ENCODE data around the gene ACKR3. TPM values are rescaled to one million over a fixed set of nuclear protein-coding genes. Genes with fewer than 3 reads are reported as not detected.

Gene ACKR3
- total RNA-seq, 4 donors from 2014 or later = 24.9 to 52.9 (median 51.0) TPM

- Histone ChIP-seq H3K36me3 (no peaks in the 10 kb centered on the region), H3K4me3 (no peak overlapping the region), H3K27ac (replicated peaks in 1 of 4) (no peak overlapping the region), H3K27me3 (peaks cover 0 to 5% (median 0%) of the 10 kb centered on the region in 4 donors), H3K9me3 (no peaks in the 10 kb centered on the region), H3K4me1 (no peaks in the 10 kb centered on the region)
- TF ChIP-seq POLR2AphosphoS5 (IDR thresholded peaks at IDR 0.05) (no peak), POLR2A (IDR thresholded peaks at IDR 0.05; ENCODE audit: low read depth) (no peak), CTCF (IDR thresholded peaks at IDR 0.05) (no peak), EP300 (IDR thresholded peaks at IDR 0.05) (no peak)
- no peak for DNase-seq (ENCODE audit: extremely low spot score)
- 65% methylated on average over 8 of the region's 8 CpGs for WGBS
- intact Hi-C loops (cut with DNase I) = no loop called here
Observed at GRCh38 chr2:236610991-236611821, 41.6 kb downstream of the ACKR3 start.

- intact Hi-C loops (cut with DNase I) = no loop called here
- Histone ChIP-seq H3K4me1 (no peaks in the 10 kb centered on the region), H3K36me3 (no peaks in the 10 kb centered on the region), H3K4me3 (no peak overlapping the region), H3K27me3 (peaks cover 0 to 5% (median 0%) of the 10 kb centered on the region in 4 donors), H3K27ac (replicated peaks in 1 of 4) (no peak overlapping the region), H3K9me3 (no peaks in the 10 kb centered on the region)
- no peak for DNase-seq (ENCODE audit: extremely low spot score)
- WGBS = 76% methylated on average over 10 of the region's 10 CpGs
- no peak for TF ChIP-seq POLR2A (IDR thresholded peaks at IDR 0.05; ENCODE audit: low read depth)
- TF ChIP-seq CTCF (IDR thresholded peaks at IDR 0.05) = no peak
- no peak for TF ChIP-seq POLR2AphosphoS5 (IDR thresholded peaks at IDR 0.05)
Observed at GRCh38 chr2:236612737-236613136, 43.1 kb downstream of the ACKR3 start.

GRCh38 chr2:236613612-236614011 lies 44.0 kb downstream of the ACKR3 start:
- DNase-seq (ENCODE audit: extremely low spot score) = no peak
- intact Hi-C loops (cut with DNase I) = no loop called here
- no peaks in the 10 kb centered on the region for H3K36me3 ChIP-seq
- TF ChIP-seq POLR2A (IDR thresholded peaks at IDR 0.05; ENCODE audit: low read depth) (no peak), CTCF (IDR thresholded peaks at IDR 0.05) (no peak), EP300 (IDR thresholded peaks at IDR 0.05) (no peak), POLR2AphosphoS5 (IDR thresholded peaks at IDR 0.05) (no peak)
- H3K9me3 ChIP-seq = no peaks in the 10 kb centered on the region
- H3K27me3 ChIP-seq = peaks cover 0 to 9% (median 0%) of the 10 kb centered on the region in 4 donors
- no peak overlapping the region for H3K4me3 ChIP-seq
- H3K27ac ChIP-seq (replicated peaks in 1 of 4) = no peak overlapping the region
- WGBS = 95% methylated on average over 4 of the region's 4 CpGs
- no peaks in the 10 kb centered on the region for H3K4me1 ChIP-seq

- Histone ChIP-seq H3K27me3 (peaks cover 0 to 11% (median 0%) of the 10 kb centered on the region in 4 donors), H3K4me1 (no peaks in the 10 kb centered on the region), H3K36me3 (no peaks in the 10 kb centered on the region), H3K4me3 (no peak overlapping the region), H3K27ac (replicated peaks in 1 of 4) (no peak overlapping the region), H3K9me3 (no peaks in the 10 kb centered on the region)
- intact Hi-C loops (cut with DNase I) = no loop called here
- 96% methylated on average over 5 of the region's 5 CpGs for WGBS
- no peak for DNase-seq (ENCODE audit: extremely low spot score)
- TF ChIP-seq POLR2AphosphoS5 (IDR thresholded peaks at IDR 0.05) (no peak), CTCF (IDR thresholded peaks at IDR 0.05) (no peak), POLR2A (IDR thresholded peaks at IDR 0.05; ENCODE audit: low read depth) (no peak), EP300 (IDR thresholded peaks at IDR 0.05) (no peak)
Observed at GRCh38 chr2:236614551-236614950, 44.9 kb downstream of the ACKR3 start.
